AG10803 (cell line): Measurements from ENCODE around the gene DIAPH2.

Experiments used
- DNase-seq: peaks from one replicate; pipeline ENCODE4 v3.0.0; 2010; ENCODE audit warnings: low read depth
- H3K4me3 ChIP-seq: 2 replicates; pipeline ENCODE4 v1.5.1; 2011; ENCODE audit warnings: mild to moderate bottlenecking, low read length, control low read depth
- TF ChIP-seq, protein P1 (sequence below): conservative IDR thresholded peaks from 2 replicates; pipeline ENCODE4 v1.5.1; 2011; ENCODE audit warnings: mild to moderate bottlenecking, low read length, control low read depth, inconsistent platforms

The DIAPH2 gene

DNA sequence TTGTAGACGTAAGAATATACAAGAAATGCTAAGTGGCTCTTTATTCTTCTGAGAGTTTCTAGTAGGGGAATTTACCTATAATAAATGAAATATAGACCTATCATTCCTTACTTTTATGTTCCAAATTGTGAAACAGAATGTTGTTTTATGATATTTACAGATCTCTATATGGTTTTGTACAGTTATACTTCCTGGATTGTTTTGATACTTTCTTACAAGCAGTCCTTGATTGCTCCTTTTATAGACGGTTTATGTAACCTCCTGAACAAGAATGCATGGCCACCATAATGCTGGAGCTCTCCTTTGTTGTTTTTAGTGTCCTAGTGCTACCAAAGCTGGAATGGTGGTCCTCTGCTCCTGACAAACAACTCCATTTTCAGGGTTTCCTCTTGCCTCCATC is 107.4 kb downstream of the DIAPH2 start:
- no peak overlapping the region for H3K4me3 ChIP-seq
- TF ChIP-seq, protein P1, sequence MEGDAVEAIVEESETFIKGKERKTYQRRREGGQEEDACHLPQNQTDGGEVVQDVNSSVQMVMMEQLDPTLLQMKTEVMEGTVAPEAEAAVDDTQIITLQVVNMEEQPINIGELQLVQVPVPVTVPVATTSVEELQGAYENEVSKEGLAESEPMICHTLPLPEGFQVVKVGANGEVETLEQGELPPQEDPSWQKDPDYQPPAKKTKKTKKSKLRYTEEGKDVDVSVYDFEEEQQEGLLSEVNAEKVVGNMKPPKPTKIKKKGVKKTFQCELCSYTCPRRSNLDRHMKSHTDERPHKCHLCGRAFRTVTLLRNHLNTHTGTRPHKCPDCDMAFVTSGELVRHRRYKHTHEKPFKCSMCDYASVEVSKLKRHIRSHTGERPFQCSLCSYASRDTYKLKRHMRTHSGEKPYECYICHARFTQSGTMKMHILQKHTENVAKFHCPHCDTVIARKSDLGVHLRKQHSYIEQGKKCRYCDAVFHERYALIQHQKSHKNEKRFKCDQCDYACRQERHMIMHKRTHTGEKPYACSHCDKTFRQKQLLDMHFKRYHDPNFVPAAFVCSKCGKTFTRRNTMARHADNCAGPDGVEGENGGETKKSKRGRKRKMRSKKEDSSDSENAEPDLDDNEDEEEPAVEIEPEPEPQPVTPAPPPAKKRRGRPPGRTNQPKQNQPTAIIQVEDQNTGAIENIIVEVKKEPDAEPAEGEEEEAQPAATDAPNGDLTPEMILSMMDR = no peak
- no peak for DNase-seq

DNA sequence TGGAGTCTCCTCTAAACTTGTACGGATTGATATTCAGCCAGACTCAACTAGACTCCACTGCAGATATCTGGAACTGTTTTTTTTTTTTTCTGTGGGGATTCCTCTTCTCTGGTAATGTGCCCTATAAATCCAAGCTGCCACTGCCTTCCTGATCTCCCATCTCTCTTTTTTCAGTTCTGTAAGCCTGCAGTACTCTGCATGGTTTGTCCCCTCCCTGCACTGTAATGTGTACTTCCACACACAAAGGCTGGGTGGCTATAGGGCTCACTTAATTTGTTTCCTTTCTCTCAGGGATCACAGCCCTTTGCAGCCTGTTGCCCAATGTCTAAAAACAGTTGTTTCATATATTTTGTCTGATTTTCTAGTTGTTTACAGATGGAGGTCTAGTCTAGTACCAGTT is 114.3 kb downstream of the DIAPH2 start:
- DNase-seq = no peak
- TF ChIP-seq, protein P1 = no peak
- H3K4me3 ChIP-seq = no peak overlapping the region

DNA sequence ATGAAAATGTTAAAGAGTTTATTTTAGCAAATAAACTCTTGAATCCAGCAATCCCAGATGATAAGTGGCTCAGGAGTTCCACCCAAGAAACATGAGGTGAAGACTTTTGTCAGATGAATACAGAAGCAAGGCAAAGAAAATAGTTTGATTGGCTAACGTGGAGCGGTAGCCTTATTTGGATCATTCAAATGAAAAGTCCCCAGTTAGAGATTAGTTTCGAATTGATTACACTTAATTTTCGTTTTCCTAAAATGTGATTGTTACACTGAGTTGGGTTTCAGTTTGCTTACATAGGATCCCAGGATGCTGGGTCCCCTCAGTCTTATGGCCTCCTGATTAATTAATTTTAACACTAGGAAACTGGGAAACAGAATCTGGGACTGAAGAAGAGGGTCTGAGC is 122.7 kb downstream of the DIAPH2 start:
- DNase-seq = no peak
- H3K4me3 ChIP-seq = no peak overlapping the region

DNA sequence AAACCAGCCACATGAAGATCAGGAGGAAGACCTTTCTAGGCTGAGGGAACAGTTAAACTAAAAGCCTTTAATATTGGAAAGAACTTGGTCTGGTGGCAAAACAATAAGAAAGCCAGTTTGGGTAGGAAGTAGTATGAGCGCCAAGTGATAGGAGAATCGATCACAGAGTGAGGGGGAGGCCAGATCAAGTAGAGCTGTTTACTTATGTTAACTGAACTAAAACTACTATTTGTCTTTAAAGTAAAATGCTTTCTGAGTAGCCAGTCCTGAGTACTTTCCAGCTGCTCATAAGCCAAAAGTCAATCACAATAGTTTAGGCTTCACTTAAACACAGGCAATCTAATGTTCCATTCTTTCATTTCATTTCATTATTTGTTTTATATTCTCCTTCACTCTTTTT is 136.3 kb downstream of the DIAPH2 start:
- no peak overlapping the region for H3K4me3 ChIP-seq
- no peak for DNase-seq

More for the DNA sequence above, 122.7 kb downstream of the DIAPH2 start:
- TF ChIP-seq, protein P1 = no peak

DNA sequence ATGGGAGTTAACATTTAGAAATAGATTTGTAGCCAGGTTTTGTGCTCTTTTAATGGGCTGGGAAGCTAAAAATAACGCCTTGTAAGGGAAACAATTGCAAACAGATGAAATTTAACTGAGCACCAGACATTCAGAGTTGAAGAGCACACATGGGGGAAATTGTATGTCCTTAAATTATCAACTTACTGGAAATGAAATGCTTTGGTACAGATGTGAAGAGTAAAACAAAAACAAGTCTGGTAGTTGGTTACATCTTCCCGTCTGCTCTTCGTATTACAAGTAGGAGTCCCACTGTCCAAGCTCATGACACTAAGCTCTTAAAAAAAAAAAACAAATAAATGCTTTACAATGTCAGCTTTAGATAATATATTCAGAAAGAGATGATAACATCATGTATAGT is 139.5 kb downstream of the DIAPH2 start:
- H3K4me3 ChIP-seq = no peak overlapping the region
- no peak for DNase-seq
- TF ChIP-seq, protein P1 = no peak

More for the DNA sequence above, 136.3 kb downstream of the DIAPH2 start:
- TF ChIP-seq, protein P1 = no peak

DNA sequence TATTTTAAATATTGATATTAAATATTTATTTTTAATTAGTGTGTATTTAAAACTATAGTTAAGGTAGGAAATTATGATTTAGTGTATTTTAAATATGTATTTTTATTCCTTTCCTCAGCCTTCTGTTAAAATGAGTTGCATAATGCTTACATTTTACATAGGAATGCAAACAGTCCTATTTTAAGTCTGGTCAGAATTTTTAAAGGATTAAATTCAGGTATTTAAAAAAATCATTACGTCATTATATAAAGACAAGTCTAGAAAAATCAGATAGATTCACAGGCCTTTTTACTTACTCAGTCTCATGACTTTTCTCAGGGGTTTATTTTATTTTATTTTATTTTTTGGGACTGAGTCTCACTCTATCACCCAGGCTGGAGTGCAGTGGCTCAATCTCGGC is 148.7 kb downstream of the DIAPH2 start:
- no peak overlapping the region for H3K4me3 ChIP-seq
- DNase-seq = no peak
- TF ChIP-seq, protein P1 = no peak

DNA sequence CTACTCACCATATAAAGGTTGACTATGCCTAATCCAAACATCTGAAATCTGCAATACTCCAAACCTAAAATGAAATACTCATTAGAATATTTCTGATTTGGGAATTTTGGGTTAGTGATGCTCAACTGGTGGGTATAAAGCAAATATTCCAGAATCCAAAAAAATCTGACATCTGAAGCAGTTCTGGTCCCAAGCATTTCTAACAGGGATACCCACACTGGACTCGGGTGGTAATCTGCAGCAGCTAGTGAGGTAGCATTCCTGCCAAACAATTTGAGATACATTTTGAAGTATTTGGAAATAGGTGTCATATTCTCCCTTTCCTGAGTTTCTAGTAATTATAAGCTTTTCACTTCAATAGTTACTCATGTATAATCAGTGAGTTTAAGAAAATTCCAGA is 149.5 kb downstream of the DIAPH2 start:
- TF ChIP-seq, protein P1 = no peak
- H3K4me3 ChIP-seq = no peak overlapping the region
- DNase-seq = no peak
